ENCODE data around the gene SOX8.

GRCh38 chr16:984736-985636 lies 3.4 kb downstream of the SOX8 start:
- TF ChIP-seq EZH2phosphoT487 (conservative IDR thresholded peaks at IDR 0.05; ENCODE audit: low read length) (no peak), CTCF (IDR thresholded peaks at IDR 0.05; ENCODE audit: insufficient read depth, low read length, poor library complexity, severe bottlenecking) (no peak)

Measured in SU-DHL-6 (cell line).